HG03097 (cell line): Measurements from ENCODE around the gene UBE2D2.

ENCODE experiments used
- ATAC-seq: cut with Tn5 transposase; IDR thresholded peaks from one replicate; pipeline ENCODE4 v1.9.1; 2021; ENCODE audit not compliant: unreplicated experiment, low FRiP score

Gene UBE2D2

DNA sequence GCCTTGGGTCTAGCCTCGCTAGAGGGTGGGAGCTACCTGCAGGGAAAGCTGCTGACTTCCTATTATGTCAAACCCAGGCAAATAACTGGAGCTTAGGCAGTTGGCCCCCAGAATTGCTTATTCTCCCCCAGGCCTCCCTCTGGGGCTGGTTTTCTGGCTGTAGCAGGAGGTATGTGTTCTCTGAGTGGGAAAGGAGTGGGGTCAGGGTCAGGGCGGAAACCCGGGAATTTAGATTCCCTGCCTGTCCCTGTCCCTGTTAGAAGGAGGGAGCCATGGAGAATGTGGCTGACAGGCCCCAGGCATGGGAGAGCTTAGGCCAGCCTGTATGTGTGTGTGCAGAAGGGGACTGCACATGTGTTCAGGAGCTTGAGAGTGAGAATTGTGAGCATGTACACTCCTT, 73.4 kb downstream of the UBE2D2 start:
- ATAC-seq = no peak

DNA sequence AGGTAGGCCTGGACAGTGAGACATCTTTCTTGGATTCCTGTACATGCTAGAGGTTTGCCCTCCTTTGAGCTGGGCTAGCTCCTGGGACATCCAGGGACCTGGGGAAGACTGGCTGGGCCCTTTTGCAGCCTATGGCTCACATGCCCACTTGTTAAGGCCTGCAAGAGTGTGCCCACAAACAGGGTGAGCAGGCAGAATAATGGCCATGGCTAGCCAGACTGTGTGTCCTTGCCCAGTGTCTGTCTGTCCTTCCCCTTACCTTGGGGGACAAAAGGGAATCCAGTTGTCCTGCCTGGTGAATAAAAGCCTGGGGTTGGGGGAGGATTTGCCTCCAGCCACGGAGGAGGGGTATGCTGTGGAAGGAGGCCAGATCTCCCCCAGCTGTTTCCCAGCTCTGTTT, 74.1 kb downstream of the UBE2D2 start:
- ATAC-seq = no peak

DNA sequence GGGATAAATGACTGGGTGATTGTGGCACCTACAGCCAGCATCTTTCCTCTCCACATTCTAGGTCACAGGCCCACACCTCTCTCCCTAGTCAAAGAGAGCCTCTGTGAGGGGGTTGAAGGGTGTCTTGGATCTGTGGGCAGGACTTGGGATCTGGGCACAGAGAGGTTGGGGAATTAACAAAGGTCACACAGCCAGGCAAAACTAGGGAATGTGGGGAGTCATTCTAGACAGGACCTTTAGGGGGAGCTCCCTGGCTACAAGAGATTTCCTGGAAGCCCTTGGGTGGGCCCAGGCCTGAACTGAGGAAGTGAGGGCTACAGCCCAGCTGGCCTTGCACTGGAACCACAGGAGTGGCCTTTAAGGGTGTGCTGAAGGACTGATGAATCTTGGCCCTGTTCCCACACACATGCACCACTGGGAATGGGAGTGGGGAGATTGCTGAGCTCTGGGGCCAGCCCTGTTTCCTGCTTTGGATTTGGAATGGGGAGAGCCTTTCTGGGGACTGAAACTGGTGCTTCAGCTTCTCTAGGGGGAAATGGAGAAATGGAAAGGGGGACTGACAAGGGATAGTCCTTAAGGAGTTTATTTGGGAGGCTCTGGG, 74.6 kb downstream of the UBE2D2 start:
- ATAC-seq = no peak

DNA sequence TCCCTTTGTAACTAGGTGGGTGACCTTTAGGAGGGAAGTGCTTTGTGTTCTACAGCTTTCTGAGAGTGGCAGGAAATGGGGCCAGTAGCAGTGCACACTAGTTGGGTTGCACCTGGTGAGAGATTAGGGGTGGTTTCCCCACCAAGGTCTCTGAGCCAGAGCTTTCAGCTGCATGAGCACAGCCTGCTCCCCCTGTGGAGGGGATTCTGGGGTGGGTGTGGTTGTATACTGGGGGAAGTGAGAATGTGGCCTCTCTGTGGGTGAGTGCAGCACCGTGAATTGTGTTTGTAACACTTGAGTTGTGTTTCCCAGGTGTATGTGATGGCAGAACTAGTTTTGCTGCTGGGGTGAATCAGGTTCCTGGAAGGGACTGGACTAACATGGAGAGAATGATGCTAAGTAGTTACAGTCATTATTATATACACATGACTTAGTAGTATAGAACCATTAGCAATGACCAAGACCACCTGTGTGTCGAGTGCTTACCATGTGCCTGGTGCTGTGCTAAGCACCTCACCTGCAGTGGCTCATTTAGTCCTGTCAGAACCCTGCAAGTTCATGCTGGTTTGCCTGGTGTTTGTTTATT, 75.2 kb downstream of the UBE2D2 start:
- ATAC-seq = peak; percentile 55

DNA sequence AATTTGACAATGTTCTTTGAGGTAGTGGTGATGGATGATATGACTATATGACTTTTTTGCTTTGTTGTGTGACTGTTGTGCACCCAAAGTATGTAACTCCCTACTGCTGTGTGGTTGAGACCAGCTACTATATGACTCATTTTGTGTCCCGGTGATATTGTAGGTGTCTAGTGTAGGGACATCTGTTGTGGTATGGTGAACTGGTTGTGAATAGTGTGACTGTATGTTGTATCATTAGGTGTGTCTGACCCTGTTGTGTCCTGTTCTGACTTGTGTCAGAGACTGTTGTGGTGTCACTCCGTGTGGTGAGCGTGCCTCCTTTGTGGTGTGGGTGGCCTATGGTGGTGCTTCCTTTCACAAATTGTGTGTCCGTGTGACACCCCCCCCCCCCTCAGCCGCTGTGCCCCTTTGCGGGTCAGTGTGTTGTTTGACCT, 75.9 kb downstream of the UBE2D2 start:
- ATAC-seq = no peak

DNA sequence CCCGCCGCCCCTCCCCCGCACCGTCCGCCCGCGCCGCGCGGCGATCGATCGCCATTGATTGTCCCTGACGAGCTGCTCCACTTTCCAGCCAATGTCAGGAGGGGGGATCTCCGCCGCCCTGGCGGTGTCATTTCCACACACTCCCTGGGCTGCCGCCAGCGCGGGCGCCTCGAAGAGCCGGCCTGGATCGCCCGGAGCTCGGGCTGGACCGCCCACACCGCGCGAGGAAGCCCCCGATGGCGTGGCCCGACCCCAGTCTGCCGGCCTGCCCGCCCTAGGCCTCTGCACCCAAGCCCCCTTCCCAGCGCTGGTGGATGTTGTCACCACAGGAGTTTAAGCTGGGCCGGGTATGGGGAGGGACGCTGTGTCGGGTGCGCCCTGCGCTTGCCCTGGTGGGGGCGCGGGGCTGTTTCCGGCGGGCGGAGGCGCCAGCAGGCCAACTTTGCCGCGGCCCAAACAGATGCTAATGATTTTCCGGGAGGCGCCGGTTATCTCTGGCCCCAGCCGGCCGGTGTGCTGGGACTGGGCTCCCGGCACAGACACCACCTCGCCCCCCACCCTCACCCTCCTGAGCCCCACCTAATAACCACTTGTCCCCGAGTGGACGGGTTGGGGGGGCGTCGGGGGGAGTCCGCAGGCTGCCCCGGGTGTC, 76.4 kb downstream of the UBE2D2 start:
- ATAC-seq = peak; percentile 27

DNA sequence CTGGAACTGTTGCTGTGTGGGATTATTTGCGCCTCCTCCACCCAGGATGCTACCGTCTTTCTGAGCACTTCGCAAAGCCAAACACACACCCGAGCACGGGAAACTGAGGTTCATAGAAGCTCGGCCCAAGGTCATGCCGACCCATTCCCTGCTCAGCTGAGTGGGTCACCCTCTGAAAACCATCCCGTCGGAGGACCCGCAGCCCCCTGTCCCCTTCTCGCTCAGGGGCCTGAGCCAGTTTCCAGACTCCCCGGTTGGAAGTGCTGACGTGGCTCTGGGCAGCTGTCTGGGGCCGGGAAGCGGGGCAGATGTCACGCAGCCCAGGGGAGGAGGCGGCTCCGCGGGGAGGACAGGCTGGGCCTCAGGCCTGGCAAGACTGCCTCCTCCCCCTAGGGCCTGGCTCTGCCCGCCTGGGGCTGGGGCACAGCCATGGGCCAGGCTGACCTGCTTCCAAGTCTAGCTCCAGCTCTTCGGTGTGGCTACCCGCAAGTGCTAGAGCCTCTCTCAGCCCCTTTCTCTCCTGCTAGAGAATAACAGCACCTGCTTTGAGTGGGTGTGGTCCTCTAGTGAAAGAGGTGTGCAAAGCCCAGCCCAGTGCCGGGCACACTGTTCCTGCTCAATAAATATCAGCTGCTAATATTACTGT, 77.1 kb downstream of the UBE2D2 start:
- ATAC-seq = no peak

DNA sequence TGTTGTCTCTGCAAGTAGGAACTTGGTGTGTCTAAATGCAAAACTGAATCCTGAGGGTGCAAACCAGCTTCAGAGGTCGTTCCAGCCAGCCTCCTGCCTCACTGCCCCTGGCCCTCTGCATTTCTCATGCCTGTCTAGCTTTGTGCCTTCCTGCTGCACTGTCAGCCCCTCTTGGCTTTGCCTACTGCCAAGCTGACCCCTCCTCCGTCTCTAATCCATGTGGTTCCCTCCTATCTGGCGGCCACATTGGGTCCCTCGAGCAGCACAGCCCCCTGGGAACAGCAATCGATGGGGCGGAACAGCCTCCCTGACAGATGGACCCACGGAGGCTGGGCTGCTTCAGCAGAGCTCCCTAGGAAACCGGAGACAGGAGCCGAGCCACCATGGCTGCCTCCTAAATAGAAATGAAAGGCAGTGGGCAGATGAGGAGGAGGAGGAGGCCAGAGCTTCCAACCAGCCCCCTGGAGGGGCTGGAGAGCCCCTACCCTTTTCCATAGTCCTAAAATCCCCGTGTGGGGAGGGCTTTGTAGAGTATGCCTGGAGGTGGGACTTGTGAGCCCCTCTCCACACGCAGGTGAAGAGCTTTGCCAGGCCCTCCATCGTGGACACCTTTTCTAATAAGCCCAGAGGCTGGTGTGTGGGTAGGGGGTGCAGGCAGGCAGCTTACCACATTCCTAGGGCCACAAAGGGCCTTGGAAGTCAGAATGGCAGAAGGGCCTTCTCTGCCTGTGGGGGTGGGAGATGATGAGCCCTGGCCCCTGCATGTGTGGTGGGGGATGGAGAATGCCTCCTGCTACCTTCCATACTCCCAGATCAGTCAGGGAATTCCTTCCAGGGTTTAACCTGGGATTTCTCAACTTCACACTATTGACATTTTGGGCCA, 77.8 kb downstream of the UBE2D2 start:
- no peak for ATAC-seq

DNA sequence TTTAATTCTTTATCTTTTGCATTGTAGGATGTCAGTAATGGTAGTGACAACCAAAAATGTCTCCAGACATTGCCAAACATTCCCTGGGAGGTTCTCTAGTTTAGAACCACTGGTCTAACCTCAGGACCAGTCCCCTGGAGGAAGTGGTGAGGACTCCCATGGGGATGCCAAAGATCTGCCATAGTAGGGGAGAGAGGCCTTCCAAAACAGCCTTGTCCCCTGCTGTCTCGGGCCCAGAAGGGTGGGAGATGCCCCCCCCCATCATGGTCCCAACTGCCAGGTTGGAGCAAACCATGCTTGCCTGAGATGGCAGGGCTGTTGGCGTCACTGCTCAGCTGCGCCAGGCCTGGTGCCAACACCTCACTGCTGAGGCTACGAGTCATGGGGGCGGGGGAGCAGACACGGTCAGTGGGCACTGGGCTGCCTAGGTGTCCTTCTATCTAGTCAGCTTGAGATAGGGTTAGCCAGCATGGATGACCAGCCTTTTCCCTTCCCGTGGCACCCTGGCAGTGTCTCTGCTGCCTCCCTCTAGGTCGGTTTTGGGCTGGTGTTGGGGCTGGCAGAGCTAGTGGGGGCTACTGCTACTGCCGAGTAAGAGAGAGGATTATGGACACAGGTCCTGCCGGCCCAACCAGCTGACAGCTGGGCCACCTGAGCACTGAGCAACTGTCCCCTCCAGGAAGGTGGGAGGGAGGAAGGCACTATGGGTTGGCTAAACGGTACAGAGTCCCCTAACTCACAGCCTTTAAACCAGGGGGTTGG, 78.7 kb downstream of the UBE2D2 start:
- ATAC-seq = no peak

DNA sequence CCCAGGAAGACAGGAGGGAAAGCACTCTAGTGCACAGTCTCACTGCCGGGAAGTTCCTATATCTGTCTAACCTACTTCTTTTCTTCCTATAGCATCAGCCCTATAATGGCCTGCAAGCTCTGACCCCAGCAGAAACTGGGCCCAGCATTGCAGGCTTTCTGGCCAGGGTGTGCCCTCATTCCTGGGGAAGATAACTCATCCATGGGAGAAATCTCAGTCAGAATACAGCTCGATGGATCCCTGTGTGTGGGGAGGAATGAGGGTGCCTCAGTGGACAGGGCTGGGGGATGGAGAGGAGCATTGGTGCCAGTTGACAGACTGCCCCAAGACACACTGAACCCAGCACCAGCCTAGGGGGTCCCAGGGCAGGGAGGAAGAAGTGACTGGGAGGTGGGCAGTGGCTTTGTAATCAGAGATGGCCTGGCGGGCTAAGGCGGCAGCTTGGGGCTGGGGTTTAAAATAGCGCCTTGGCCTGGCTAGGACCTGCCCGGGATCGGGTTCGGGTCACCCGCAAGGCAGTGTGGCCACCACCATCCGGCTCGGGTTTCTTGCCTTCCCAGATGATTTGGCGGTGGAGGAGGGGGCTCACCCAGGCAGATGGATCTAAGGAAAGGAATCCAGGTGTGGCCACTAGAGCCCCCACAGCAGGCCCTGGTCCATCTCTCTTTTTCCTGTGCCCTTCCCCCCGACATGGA, 79.4 kb downstream of the UBE2D2 start:
- no peak for ATAC-seq

DNA sequence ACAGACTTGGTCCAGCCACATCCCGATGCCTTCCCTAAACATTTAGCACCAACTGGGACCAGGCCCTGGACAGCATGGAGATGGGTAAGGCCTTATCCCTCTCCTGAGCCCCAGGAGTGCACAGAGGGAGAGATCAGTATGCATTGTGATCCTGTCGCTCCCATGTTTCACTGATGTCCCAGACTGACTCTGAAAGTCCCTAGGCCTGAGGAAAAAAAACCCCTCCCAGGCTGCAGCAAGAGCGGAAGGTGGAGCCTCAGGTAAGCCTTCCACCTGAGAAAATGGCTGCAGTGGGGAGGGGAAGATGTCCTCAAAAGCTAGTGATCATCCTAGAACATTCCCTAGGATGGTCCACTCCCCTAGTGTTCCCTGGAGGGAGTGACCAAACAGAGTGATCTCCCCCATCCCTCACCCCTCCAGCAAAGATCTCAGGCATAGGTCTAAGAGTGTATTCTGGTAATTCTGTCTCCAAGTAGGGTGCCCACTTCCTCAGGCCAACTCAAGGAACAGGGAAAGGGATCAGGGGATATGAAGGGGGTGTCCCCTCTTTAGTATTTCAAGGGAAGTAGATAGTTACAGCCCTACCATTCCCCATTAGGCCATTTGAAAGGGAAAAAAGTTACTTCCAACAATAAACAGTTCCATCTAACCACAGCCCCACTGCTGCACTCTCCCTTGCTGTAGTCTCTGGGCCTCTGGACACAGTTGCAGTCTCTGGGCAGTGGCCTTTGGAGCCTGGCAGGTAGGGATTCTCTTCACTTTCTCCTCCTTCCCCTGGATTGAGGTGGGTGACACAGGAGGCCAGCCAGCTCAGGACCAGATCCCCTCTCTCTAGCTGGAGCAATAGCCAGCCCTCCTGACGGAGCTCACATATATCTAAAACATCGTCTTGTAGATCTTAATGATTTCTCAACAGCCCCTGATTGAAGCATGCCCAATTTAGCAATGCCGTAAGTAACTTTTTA, 80.3 kb downstream of the UBE2D2 start:
- ATAC-seq = no peak

DNA sequence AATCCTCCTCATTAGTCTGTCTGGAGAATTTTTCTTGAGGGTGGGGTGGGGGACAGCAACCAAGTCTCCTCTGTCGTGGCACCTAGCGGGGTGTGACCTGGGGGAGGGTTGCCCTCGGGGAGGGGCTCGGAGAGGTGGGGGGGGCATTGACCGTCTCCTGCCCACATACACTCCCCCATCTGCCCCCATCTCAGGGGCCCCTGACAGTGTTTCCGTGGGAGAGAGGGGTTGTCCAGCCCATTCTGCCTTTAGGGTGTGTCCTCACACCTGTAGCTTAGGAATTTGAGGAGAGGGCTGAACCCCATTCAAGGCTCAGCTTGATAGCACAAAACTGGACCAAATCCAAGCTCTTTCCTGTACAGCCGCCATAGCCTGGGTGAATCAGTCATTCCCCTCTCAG, 81.1 kb downstream of the UBE2D2 start:
- no peak for ATAC-seq

DNA sequence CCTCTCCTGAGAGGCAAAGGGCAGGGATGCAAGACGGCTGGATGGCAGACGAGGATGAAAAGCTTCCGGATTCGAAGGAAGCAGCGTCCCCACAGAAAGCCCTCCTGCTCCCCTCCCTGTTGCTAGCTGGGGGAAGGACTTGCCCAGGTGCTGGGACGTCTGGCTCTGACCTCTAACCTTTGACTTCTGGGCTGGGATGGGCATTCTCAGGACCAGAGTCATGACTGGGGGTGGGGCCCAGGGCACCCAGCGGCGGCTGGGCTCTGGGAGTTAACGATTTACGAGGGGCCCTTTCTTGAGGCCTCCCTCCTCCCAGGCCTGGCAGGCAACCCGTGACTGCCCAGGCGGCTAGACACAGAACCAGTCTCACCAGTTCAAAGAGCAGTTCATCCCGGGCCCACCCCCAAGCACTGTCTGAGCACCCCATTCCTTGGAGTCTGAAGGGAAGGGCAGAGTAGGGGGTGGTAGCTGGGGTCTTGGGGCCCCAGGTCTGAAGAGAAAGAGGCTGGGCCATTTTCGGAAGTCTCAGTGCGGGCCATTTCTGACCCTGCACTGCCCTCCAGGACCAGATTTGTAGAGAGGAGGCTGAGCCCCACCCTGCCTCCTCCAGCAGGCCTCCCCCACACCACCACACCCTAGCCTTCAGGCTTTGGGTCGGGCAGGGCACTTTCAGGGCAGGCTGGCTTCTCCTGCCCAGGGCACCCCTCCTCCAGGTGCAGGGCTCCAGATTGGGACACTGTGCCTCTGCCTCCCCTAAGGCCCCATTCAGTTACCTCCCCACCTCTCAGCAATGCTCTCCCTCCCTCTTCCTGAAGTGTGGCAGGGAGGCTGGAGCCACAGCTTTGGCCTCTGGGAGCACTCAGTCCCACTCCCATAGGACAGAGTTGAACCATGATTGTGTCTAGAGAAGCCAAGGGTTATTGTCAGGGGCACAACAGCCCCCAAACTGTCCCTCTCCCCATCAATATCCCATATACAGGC, 82.0 kb downstream of the UBE2D2 start:
- ATAC-seq = no peak

DNA sequence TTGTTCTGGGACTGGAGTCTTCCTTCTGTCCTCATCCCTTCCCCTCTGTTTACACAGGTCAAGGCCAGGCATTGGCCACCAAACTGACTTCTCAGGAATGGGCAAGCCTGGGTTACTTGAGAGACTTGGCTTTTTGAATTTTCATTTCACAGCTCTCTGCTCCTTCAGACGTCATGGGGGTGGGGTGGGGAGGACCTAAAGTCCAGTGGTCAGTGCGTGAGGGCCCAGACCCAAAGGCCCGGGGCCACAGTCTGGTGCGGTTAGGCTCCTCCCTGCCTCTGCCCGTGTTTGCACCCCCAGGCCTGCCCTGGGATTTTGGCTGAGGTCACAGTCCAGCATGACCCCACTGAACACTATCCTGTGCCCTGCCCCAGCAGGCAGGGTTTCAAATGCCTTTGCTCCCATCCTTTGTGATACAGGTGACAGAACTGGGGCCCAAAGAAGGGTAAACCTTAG, 82.9 kb downstream of the UBE2D2 start:
- no peak for ATAC-seq

DNA sequence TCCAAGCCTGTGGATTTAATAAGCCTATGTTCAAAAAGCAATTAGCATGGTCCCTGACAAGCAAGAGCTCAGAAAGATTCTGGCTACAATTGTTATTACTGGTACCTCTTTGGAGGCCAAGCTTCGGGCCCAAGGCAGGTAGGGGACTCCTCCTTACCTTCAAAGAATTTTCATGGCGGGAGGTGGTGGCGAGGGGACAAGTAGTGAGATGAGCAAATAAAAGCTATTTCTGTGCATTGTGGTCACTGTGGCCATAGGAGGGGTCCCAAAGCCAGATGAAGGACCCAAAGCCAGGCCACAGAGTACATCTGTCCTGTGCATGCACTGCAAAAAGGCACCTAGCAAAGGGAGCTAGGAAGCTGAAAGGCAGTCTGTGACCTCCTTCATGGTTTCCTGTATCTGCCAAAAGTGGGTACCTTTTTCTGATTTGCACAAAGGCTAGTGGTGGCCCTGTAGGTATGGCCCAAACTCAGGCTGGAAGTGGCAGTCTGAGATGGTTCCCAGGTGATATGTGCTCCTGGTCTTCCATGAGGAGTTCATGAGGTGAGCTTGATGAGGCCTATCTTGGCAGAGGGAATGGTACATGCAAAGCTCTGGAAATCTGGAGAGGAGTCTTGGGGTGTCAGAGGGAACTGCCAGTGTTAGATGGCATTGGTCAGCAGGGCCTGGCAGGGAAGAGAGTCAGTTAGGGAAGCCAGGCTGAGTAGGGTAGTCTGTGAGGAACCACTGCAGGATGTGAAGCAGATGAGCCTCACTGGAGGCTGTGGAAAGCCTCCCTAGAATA, 83.7 kb downstream of the UBE2D2 start:
- ATAC-seq = no peak

DNA sequence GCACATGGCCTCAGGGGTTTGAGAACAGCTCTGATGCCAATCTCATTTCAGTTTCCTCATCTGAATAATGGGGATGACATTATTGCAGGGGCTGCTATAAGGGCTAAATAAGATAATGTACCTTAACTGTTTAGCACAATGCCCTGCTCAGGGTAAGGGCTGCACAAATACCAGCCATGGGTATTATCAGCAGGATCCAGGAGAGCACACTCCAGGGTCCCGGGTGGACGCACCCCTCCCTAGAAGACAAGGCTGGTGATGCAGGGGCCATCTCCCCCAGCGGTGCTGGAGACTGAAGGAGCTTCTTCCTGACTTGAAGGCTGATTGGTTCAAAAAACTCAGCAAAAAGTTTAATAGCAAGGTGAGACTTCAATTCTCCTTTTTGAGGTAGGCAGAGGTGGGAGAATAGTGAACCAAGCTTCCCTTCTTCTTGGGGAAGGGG, 84.3 kb downstream of the UBE2D2 start:
- ATAC-seq = no peak
